Sigmoid colon (tissue), 4 donors: ENCODE data around the gene CNOT6.
"Not testable (repeated sequence)": the region's sequence is repeated elsewhere in the genome, so short reads cannot be mapped to it uniquely, and the experiment has no call there.

Experiments
- EP300 ChIP-seq, 4 donors: sonication (generic); formaldehyde crosslinking; IDR thresholded peaks; one replicate each; pipeline ENCODE4 v1.6.1; 2017; ENCODE audit warnings: antibody characterized with exemption in 4 of 4
- POLR2A ChIP-seq, 2 donors: fragments of 450-650 bp; IDR thresholded peaks; one replicate each; pipeline ENCODE4 v1.6.1; 2016; ENCODE audit warnings: antibody characterized with exemption in 2 of 2, mild to moderate bottlenecking in 2 of 2, moderate library complexity in 2 of 2
- POLR2AphosphoS5 ChIP-seq, 4 donors: sonication (generic); formaldehyde crosslinking; IDR thresholded peaks; one replicate each; pipeline ENCODE4 v1.6.1; 2017; ENCODE audit warnings: antibody characterized with exemption in 4 of 4
- TF ChIP-seq, protein P1 (sequence below), 4 experiments: fragments of 450-650 bp in 3 of 4; fragments of 200-600 bp in 1 of 4; IDR thresholded peaks; one replicate each; pipeline ENCODE4 v1.5.1; 2016 to 2019; ENCODE audit warnings: antibody characterized with exemption in 4 of 4, mild to moderate bottlenecking in 3 of 4, moderate library complexity in 2 of 4

DNA sequence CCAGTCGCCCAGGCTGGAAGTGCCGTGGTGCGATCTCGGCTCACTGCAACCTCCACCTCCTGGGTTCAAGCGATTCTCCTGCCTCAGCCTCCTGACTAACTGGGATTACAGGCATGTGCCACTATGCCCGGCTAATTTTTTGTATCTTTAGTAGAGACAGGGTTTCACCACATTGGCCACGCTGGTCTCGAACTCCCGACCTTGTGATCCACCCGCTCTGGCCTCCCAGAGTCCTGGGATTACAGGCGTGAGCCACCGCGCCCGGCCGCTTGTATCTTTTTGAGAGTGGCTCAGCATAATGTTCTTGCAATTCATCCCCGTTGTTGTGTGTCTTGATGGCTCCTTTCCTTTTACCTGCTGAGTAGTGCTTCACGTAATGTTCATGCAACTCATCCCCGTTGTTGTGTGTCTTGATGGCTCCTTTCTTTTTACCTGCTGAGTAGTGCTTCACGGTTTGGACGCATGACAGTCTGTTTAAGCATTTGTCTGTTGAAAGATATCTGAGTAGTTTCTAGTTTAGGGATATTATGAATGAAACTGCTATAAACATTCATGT, 18.1 kb upstream of the CNOT6 start:
- TF ChIP-seq, protein P1, sequence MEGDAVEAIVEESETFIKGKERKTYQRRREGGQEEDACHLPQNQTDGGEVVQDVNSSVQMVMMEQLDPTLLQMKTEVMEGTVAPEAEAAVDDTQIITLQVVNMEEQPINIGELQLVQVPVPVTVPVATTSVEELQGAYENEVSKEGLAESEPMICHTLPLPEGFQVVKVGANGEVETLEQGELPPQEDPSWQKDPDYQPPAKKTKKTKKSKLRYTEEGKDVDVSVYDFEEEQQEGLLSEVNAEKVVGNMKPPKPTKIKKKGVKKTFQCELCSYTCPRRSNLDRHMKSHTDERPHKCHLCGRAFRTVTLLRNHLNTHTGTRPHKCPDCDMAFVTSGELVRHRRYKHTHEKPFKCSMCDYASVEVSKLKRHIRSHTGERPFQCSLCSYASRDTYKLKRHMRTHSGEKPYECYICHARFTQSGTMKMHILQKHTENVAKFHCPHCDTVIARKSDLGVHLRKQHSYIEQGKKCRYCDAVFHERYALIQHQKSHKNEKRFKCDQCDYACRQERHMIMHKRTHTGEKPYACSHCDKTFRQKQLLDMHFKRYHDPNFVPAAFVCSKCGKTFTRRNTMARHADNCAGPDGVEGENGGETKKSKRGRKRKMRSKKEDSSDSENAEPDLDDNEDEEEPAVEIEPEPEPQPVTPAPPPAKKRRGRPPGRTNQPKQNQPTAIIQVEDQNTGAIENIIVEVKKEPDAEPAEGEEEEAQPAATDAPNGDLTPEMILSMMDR (IDR thresholded peaks at IDR 0.05): not testable (repeated sequence)
- not testable (repeated sequence) for TF ChIP-seq POLR2AphosphoS5, POLR2A, EP300 (IDR thresholded peaks at IDR 0.05)
